ENCODE measurements around the gene DDX49. TPM values are rescaled to one million over a fixed set of nuclear protein-coding genes. Genes with fewer than 3 reads are reported as not detected.
A peak's percentile ranks its signal among the peaks of the same experiment; 100 is the strongest.
"Not testable (repeated sequence)": the region's sequence is repeated elsewhere in the genome, so short reads cannot be mapped to it uniquely, and the experiment has no call there.

The DDX49 gene
- polyA plus RNA-seq, 4 donors, result 32.5 to 51.4 (median 48.6) TPM

DNA sequence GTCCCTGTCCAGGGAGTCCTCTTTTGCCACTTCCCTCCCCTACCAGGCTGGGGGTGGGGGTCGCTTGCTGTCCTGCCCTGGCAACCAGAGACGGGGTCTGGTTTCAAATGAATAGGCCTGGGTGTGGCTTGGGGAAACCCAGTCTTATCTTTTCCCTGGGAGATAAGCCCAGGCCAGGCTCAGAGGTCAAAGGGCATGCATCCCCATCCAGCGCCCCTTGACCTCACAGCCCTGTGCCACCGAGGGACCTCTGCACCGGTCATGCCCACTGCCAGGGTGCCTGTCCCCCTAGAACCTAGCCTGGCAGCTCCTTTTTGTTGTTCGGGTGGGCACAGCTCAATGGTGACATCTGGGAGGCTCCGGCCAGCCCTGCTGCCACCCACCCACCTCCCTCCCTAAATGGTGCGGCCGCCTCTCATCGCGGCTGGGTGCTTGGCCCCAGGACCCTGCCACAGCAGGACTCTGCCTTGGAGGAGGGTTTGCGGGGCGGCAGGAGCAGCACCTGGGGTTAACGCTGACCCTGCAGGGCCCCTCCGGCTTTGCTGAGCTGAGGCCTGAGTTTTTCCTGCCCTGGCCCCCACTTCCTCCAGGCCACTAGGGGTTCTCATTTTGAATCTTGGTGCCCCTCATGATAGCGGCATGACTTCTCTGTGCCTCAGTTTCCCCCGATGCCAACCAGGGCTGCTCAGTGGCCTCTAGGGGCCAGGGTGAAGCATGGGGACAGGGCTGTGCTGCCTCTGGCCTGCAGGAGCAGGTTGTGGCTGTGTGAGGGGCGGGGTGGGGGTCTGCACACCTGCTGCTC, 20.7 kb upstream of the DDX49 start:
- Histone ChIP-seq H3K27ac (ENCODE audit: low read depth in 1 of 3, low read length in 2 of 3) (no peak overlapping the region), H3K4me3 (ENCODE audit: low read depth in 1 of 3, low read length in 3 of 3) (no peak overlapping the region), H3K36me3 (ENCODE audit: control insufficient read depth in 3 of 3, insufficient read depth in 2 of 3, low read depth in 1 of 3, low read length in 3 of 3) (peaks cover 10 to 42% (median 14%) of the 10 kb centered on the region in 3 donors), H3K27me3 (ENCODE audit: control insufficient read depth in 3 of 3, insufficient read depth in 3 of 3, low read length in 3 of 3) (peaks cover 3 to 19% (median 18%) of the 10 kb centered on the region in 3 donors), H3K4me1 (ENCODE audit: control insufficient read depth in 3 of 3, insufficient read depth in 2 of 3, low read depth in 1 of 3, low read length in 2 of 3) (peaks cover 2 to 18% (median 2%) of the 10 kb centered on the region in 3 donors), H3K9me3 (ENCODE audit: control insufficient read depth in 2 of 2, insufficient read depth in 1 of 2, low read depth in 1 of 2, low read length in 1 of 2) (no peaks in the 10 kb centered on the region)
- DNase-seq (peak in 1 of 2 donors; percentile 65), FAIRE-seq (no peak)
- 57 to 75% (median 69%) methylated on average over 18 of the region's 18 CpGs for WGBS, 3 donors

DNA sequence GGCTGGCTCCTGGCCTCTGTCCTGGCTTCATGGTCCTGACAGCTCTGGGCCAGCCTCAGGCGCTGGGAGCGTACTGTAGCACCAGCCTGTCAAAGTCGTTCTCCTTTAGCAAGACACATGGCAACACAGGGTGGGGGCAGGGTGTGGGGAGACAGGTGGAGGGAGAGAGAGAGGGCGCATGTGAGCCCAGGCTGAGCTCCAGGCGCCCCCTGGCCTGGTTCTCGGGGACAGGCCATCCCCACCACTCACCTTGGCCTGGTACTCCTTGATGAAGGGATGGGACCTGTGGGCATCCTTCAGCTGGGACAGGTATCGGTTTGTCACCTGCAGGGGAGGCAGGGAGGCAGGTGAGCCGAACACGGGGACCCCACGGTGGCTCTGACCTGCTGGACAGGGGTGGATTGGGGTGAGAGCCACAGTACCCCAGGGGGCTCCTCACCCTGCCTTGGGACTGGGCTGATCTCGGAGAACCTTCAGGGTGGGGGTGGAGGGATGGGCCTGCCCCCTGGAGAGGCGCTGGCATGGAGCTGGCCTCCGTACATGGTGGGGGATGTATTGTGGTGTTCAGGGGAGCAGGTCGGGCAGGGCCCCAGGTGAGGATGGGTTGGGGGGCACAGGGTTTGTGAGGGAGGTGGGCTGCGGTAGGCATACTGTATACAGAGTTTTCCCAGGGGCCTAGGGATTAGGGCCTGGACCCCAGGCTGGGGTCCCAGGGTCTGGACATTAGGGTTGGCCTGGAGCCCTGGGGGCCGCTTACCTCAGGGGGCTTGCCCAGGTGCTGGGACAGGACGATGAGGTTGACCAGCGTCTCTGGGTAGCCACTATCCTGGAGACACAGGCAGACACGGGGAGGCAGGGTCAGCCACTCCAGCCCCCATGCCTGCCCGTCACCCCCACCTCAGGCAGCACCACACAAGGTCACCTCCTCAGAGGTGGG, 19.6 kb upstream of the DDX49 start:
- Histone ChIP-seq H3K27ac (ENCODE audit: low read depth in 1 of 3, low read length in 2 of 3) (no peak overlapping the region), H3K36me3 (ENCODE audit: control insufficient read depth in 3 of 3, insufficient read depth in 2 of 3, low read depth in 1 of 3, low read length in 3 of 3) (peaks cover 14 to 53% (median 15%) of the 10 kb centered on the region in 3 donors), H3K4me3 (ENCODE audit: low read depth in 1 of 3, low read length in 3 of 3) (no peak overlapping the region), H3K27me3 (ENCODE audit: control insufficient read depth in 3 of 3, insufficient read depth in 3 of 3, low read length in 3 of 3) (peaks cover 3 to 10% (median 7%) of the 10 kb centered on the region in 3 donors), H3K4me1 (ENCODE audit: control insufficient read depth in 3 of 3, insufficient read depth in 2 of 3, low read depth in 1 of 3, low read length in 2 of 3) (peaks cover 2 to 12% (median 2%) of the 10 kb centered on the region in 3 donors), H3K9me3 (ENCODE audit: control insufficient read depth in 2 of 2, insufficient read depth in 1 of 2, low read depth in 1 of 2, low read length in 1 of 2) (no peaks in the 10 kb centered on the region)
- FAIRE-seq (no peak), DNase-seq (no peak)
- WGBS, 3 donors, result 86 to 89% (median 89%) methylated on average over 17 to 20 of the region's 20 CpGs

DNA sequence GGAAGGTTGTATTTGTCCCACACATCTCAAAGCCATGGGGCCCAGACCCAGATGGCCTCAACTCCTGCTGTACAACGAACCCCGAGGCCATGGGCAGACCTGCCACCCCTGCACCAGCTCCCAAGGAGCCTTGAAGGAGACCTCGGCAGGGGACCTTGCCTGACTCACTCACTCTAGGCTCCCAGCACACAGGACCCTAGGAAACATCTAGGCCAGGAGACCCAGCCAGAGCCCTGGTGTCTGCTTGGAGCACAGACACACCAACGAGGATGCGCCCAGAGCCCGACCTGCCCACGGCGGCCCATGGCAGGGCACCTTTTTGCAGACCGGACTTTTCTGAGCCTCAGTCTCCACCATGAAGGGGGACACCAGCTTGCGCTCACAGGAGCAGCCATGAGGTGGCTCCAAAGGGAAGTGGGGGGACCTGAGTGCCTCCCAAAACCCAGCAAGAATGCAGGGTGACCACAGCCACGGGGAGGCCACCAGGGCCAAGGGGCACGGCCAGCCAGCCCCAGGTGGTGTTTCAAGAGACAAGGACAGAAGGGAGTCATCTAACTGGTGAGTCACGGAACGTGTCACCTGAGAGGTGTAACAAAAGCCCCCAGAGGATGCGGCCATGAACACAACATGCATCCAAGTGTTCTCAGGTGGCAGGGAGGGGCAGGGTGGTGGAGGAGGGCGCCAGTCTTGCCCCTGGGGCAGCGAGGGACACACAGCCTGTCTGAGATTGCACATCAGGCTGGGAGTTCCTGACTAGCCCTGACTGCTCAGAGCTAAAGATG, 18.6 kb upstream of the DDX49 start:
- H3K4me1 ChIP-seq (ENCODE audit: control insufficient read depth in 3 of 3, insufficient read depth in 2 of 3, low read depth in 1 of 3, low read length in 2 of 3), result peaks cover 0 to 10% (median 2%) of the 10 kb centered on the region in 3 donors
- no peak overlapping the region for H3K4me3 ChIP-seq (ENCODE audit: low read depth in 1 of 3, low read length in 3 of 3)
- FAIRE-seq (no peak), DNase-seq (no peak)
- peaks cover 0 to under 1% (median 0%) of the 10 kb centered on the region in 3 donors for H3K27me3 ChIP-seq (ENCODE audit: control insufficient read depth in 3 of 3, insufficient read depth in 3 of 3, low read length in 3 of 3)
- no peak overlapping the region for H3K27ac ChIP-seq (ENCODE audit: low read depth in 1 of 3, low read length in 2 of 3)
- WGBS, 3 donors, result 88 to 93% (median 91%) methylated on average over 17 of the region's 17 CpGs
- H3K36me3 ChIP-seq (ENCODE audit: control insufficient read depth in 3 of 3, insufficient read depth in 2 of 3, low read depth in 1 of 3, low read length in 3 of 3), result peaks cover 14 to 63% (median 22%) of the 10 kb centered on the region in 3 donors
- H3K9me3 ChIP-seq (ENCODE audit: control insufficient read depth in 2 of 2, insufficient read depth in 1 of 2, low read depth in 1 of 2, low read length in 1 of 2), result no peaks in the 10 kb centered on the region

DNA sequence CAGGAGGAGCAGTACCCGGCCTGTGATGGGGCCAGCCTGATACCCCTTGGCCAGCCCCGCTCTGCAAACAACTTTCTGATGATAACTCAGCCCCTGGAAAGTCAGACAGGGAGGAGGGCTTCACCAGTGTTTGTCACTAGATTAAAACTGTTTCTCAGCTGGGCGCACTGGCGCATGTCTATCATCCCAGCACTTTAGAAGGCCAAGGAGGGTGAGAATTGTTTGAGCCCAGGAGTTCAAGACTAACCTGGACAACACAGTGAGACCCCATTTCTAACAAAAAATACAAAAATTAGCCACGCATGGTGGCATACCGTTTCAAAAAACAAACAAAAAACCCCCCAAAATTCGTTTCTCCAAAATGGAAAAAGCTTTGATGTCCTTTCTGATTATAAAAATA, 18.0 kb upstream of the DDX49 start:
- Histone ChIP-seq H3K4me1 (ENCODE audit: control insufficient read depth in 3 of 3, insufficient read depth in 2 of 3, low read depth in 1 of 3, low read length in 2 of 3) (peaks cover 0 to 10% (median 2%) of the 10 kb centered on the region in 3 donors), H3K36me3 (ENCODE audit: control insufficient read depth in 3 of 3, insufficient read depth in 2 of 3, low read depth in 1 of 3, low read length in 3 of 3) (peaks cover 14 to 69% (median 22%) of the 10 kb centered on the region in 3 donors)
- no peak for FAIRE-seq

DNA sequence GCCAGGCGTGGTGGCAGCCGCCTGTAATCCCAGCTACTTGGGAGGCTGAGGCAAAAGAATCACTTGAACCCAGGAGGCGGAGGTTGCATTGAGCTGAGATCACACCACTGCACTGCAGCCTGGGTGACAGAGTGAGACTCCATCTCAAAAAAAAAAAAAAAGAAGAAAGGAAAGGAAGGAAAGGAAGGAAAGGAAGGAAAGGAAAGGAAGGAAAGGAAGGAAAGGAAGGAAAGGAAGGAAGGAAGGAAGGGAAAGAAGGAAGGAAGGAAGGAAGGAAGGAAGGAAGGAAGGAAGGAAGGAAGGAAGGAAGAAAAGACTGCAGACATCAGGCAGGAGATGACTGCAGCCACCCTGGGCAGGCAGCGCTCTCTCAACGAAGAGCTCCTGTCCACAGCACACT, 17.0 kb upstream of the DDX49 start:
- Histone ChIP-seq H3K36me3 (ENCODE audit: control insufficient read depth in 3 of 3, insufficient read depth in 2 of 3, low read depth in 1 of 3, low read length in 3 of 3) (peaks cover 14 to 79% (median 25%) of the 10 kb centered on the region in 3 donors), H3K4me1 (ENCODE audit: control insufficient read depth in 3 of 3, insufficient read depth in 2 of 3, low read depth in 1 of 3, low read length in 2 of 3) (peaks cover 0 to 10% (median 2%) of the 10 kb centered on the region in 3 donors)
- FAIRE-seq; DNase-seq; H3K27me3 ChIP-seq (ENCODE audit: control insufficient read depth in 3 of 3, insufficient read depth in 3 of 3, low read length in 3 of 3); H3K27ac ChIP-seq (ENCODE audit: low read depth in 1 of 3, low read length in 2 of 3); H3K4me3 ChIP-seq (ENCODE audit: low read depth in 1 of 3, low read length in 3 of 3); H3K9me3 ChIP-seq (ENCODE audit: control insufficient read depth in 2 of 2, insufficient read depth in 1 of 2, low read depth in 1 of 2, low read length in 1 of 2): not testable (repeated sequence)
- WGBS, 3 donors, result 96 to 97% (median 97%) methylated on average over 5 of the region's 5 CpGs

More for the DNA sequence above, 18.0 kb upstream of the DDX49 start:
- no peaks in the 10 kb centered on the region for H3K27me3 ChIP-seq (ENCODE audit: control insufficient read depth in 3 of 3, insufficient read depth in 3 of 3, low read length in 3 of 3)
- no peak overlapping the region for H3K27ac ChIP-seq (ENCODE audit: low read depth in 1 of 3, low read length in 2 of 3)
- no peaks in the 10 kb centered on the region for H3K9me3 ChIP-seq (ENCODE audit: control insufficient read depth in 2 of 2, insufficient read depth in 1 of 2, low read depth in 1 of 2, low read length in 1 of 2)
- H3K4me3 ChIP-seq (ENCODE audit: low read depth in 1 of 3, low read length in 3 of 3), result no peak overlapping the region
- DNase-seq, result no peak
- WGBS, 3 donors, result 85 to 95% (median 87%) methylated on average over 7 of the region's 7 CpGs

DNA sequence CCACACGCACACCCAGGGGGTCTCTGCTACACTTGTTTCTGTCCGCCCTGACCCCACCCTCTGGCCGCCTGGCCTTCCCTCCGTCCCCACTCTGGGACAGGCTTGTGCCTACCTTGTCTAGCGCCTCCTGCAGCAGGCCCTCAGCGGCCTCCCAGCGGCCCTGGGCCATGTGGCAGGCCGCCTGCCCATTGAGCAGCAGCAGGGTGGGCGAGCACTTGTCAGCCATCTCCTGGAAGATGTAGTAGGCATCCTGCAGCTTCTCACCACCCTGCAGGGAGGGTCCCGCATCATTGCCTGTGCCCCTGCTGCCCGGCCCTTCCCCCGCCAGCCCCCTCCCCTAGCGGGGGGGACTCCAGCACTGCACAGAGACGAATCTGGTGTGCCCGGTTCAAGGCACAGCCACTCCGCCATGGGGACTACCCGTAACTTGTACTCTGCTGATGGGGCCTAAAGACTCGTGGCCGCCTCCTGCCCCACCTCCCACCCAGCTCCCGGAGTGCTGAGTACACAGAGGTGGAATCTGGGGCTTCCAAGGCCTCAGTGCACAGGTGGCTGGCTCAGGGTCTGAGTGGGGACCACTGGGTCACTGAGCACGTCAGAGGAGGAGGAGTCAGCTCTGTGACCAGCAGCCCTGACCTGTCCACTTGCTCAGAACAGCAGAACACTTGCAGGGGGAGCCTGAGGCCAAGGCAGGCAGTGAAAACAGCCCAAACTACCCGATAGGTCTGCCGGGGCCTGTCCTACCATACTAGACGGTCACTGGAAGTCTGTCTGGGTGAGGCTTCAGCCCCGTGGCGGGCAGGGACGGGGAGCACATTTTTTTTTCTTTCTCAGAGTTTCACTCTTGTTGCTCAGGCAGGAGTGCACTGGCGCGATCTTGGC, 16.1 kb upstream of the DDX49 start:
- no peaks in the 10 kb centered on the region for H3K9me3 ChIP-seq (ENCODE audit: control insufficient read depth in 2 of 2, insufficient read depth in 1 of 2, low read depth in 1 of 2, low read length in 1 of 2)
- H3K4me1 ChIP-seq (ENCODE audit: control insufficient read depth in 3 of 3, insufficient read depth in 2 of 3, low read depth in 1 of 3, low read length in 2 of 3), result peaks cover 0 to 5% (median 2%) of the 10 kb centered on the region in 3 donors
- 90 to 92% (median 90%) methylated on average over 26 to 29 of the region's 29 CpGs for WGBS, 3 donors
- H3K4me3 ChIP-seq (ENCODE audit: low read depth in 1 of 3, low read length in 3 of 3), result no peak overlapping the region
- no peak overlapping the region for H3K27ac ChIP-seq (ENCODE audit: low read depth in 1 of 3, low read length in 2 of 3)
- FAIRE-seq (no peak), DNase-seq (no peak)
- peaks cover 14 to 87% (median 28%) of the 10 kb centered on the region in 3 donors for H3K36me3 ChIP-seq (ENCODE audit: control insufficient read depth in 3 of 3, insufficient read depth in 2 of 3, low read depth in 1 of 3, low read length in 3 of 3)
- no peaks in the 10 kb centered on the region for H3K27me3 ChIP-seq (ENCODE audit: control insufficient read depth in 3 of 3, insufficient read depth in 3 of 3, low read length in 3 of 3)

DNA sequence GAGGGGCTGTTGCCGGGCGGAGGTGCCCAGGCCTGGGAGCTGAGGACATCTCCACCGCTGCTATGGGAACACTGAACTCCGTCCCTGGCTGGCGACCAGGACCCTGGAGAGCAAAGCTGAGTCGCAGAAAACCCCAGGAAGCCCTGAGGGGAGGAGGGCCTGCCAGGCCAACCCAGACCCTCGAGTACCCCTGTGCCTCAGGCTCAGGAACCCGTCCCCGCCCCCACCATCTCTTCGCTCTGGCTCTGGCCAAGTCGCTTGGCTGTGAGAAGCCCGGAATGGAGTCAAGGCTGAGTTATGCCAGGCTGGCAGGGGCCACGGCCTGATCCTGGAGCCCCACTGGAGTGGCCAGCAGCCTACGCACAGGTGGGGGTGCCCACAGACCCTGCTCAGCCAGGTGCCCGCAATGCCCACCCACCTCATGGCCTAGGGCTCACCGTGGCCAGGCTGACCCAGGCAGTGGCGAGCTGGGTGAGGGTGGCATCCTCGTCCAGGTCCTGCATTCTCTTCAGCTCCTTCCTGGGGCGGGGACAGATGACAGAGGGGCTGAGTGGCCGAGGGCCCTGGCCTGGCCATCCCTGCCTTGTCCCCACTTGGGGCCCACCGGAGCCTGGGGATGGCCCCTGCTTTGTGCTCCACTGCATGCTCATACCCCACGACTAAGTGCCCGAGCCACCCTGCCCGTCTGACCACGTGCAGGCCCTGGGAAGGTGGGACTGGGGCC, 15.0 kb upstream of the DDX49 start:
- Histone ChIP-seq H3K27me3 (ENCODE audit: control insufficient read depth in 3 of 3, insufficient read depth in 3 of 3, low read length in 3 of 3) (no peaks in the 10 kb centered on the region), H3K9me3 (ENCODE audit: control insufficient read depth in 2 of 2, insufficient read depth in 1 of 2, low read depth in 1 of 2, low read length in 1 of 2) (no peaks in the 10 kb centered on the region), H3K27ac (ENCODE audit: low read depth in 1 of 3, low read length in 2 of 3) (no peak overlapping the region), H3K4me1 (ENCODE audit: control insufficient read depth in 3 of 3, insufficient read depth in 2 of 3, low read depth in 1 of 3, low read length in 2 of 3) (no peaks in the 10 kb centered on the region), H3K36me3 (ENCODE audit: control insufficient read depth in 3 of 3, insufficient read depth in 2 of 3, low read depth in 1 of 3, low read length in 3 of 3) (peaks cover 14 to 86% (median 28%) of the 10 kb centered on the region in 3 donors), H3K4me3 (ENCODE audit: low read depth in 1 of 3, low read length in 3 of 3) (no peak overlapping the region)
- no peak for DNase-seq
- no peak for FAIRE-seq
- 92 to 97% (median 94%) methylated on average over 23 to 25 of the region's 25 CpGs for WGBS, 3 donors
